ENCODE results near the gene AOC2.

DNA sequence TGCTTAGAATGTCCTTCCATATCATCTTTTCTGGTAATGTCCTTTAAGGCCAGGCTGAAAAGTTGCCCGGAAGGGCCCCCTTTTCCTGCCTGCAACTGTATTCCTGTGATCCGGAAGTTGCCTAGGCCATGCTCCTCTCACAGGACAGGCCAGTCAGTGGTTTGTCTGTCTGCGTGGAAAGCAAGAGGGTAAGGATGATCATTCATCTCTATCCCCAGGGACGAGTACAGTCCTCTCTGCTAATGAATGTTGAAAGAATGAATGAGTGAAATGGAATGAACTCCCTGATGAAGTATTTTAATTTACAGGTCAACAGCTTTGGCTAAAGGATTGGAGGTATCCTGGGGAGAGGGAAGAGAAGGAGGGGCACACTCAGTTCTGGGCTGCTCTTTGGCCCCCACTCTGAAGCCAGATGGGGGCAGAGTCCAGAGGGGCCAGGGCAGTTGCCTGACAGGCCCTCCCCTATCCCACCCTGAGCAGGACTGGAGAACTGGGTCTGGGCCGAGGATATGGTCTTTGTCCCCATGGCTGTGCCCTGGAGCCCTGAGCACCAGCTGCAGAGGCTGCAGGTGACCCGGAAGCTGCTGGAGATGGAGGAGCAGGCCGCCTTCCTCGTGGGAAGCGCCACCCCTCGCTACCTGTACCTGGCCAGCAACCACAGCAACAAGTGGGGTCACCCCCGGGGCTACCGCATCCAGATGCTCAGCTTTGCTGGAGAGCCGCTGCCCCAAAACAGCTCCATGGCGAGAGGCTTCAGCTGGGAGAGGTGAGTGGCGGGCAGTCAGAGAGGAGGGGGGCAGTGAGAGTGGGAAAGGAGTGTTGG is 9.8 kb downstream of the AOC2 start:
- TF ChIP-seq CTCF (IDR thresholded peaks at IDR 0.05; ENCODE audit: insufficient read depth, low read length) (no peak), POLR2AphosphoS5 (IDR thresholded peaks at IDR 0.05; ENCODE audit: low read depth) (no peak)
- TF ChIP-seq, protein P1, sequence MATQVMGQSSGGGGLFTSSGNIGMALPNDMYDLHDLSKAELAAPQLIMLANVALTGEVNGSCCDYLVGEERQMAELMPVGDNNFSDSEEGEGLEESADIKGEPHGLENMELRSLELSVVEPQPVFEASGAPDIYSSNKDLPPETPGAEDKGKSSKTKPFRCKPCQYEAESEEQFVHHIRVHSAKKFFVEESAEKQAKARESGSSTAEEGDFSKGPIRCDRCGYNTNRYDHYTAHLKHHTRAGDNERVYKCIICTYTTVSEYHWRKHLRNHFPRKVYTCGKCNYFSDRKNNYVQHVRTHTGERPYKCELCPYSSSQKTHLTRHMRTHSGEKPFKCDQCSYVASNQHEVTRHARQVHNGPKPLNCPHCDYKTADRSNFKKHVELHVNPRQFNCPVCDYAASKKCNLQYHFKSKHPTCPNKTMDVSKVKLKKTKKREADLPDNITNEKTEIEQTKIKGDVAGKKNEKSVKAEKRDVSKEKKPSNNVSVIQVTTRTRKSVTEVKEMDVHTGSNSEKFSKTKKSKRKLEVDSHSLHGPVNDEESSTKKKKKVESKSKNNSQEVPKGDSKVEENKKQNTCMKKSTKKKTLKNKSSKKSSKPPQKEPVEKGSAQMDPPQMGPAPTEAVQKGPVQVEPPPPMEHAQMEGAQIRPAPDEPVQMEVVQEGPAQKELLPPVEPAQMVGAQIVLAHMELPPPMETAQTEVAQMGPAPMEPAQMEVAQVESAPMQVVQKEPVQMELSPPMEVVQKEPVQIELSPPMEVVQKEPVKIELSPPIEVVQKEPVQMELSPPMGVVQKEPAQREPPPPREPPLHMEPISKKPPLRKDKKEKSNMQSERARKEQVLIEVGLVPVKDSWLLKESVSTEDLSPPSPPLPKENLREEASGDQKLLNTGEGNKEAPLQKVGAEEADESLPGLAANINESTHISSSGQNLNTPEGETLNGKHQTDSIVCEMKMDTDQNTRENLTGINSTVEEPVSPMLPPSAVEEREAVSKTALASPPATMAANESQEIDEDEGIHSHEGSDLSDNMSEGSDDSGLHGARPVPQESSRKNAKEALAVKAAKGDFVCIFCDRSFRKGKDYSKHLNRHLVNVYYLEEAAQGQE (IDR thresholded peaks at IDR 0.05; ENCODE audit: insufficient replicate concordance, low read depth), result no peak

Data from HL-60 (cell line).